ENCODE measurements around the gene KLHL25. TPM values are rescaled to one million over a fixed set of nuclear protein-coding genes. Genes with fewer than 3 reads are reported as not detected.

Gene KLHL25
- total and polyA plus RNA-seq, 2 of the 13 experiments (the other 11 are each of a cell fraction or from before 2014, with no cell fraction given): 3.7 to 8.2 TPM

GRCh38 chr15:85749261-85750151, 45.2 kb downstream of the KLHL25 start:
- H3K36me3 ChIP-seq (replicated peaks in 1 of 2; ENCODE audit: control insufficient read depth in 1 of 2, insufficient read depth in 2 of 2, low read length in 2 of 2): peaks cover 2 to 30% of the 10 kb centered on the region in 2 experiments; a peak in 4 of 5 replicates
- intact Hi-C loops (cut with micrococcal nuclease; ENCODE audit: unreplicated experiment): no loop called here
- no peak overlapping the region for H2AFZ ChIP-seq (ENCODE audit: low read length)
- DNase-seq (ENCODE audit: low spot score) (no peak), FAIRE-seq (no peak), ATAC-seq (no peak)
- H3K27ac ChIP-seq (ENCODE audit: extremely low read length, insufficient read depth, low read length): no peak overlapping the region
- TF ChIP-seq TARDBP (CRISPR knock-in tag; IDR thresholded peaks at IDR 0.05): no peak
- no peak for TF ChIP-seq RFX5 (IDR thresholded peaks at IDR 0.05; ENCODE audit: low read depth, low read length)
- no peak for TF ChIP-seq ZNF558 (CRISPR knock-in tag; IDR thresholded peaks at IDR 0.05; ENCODE audit: borderline replicate concordance)
- no peak for TF ChIP-seq ZC3H13 (CRISPR knock-in tag; IDR thresholded peaks at IDR 0.05)
- no peak for TF ChIP-seq HMGXB4 (CRISPR knock-in tag; IDR thresholded peaks at IDR 0.05; ENCODE audit: borderline replicate concordance in 1 of 2, low read depth in 1 of 2)
- no peak for TF ChIP-seq ZNF564 (CRISPR knock-in tag; IDR thresholded peaks at IDR 0.05)
- no peak for TF ChIP-seq RELA (CRISPR knock-in tag; IDR thresholded peaks at IDR 0.05)
- TF ChIP-seq PRPF4 (IDR thresholded peaks at IDR 0.05; ENCODE audit: low read depth, low read length, poor library complexity, severe bottlenecking): no peak
- TF ChIP-seq NFE2L2 (IDR thresholded peaks at IDR 0.05; ENCODE audit: low read length): no peak
- no peak for TF ChIP-seq ZNF7 (CRISPR knock-in tag; IDR thresholded peaks at IDR 0.05)
- no peak overlapping the region for H3K4me2 ChIP-seq (ENCODE audit: low read depth, low read length)
- H3K27me3 ChIP-seq (ENCODE audit: control insufficient read depth in 1 of 2, insufficient read depth in 2 of 2, low read length in 2 of 2): no peaks in the 10 kb centered on the region
- no peaks in the 10 kb centered on the region for H4K20me1 ChIP-seq (ENCODE audit: insufficient read depth, low read length)
- in situ Hi-C loops (cut with HindIII; ENCODE audit: extremely low pct_ligation_motif_present, low pct_unique_long_range_greater_than_20kb): no loop called here
- H3K9ac ChIP-seq (ENCODE audit: insufficient read depth, low read depth, low read length): no peak overlapping the region
- no peak overlapping the region for H3K4me3 ChIP-seq (replicated peaks in 1 of 3; ENCODE audit: insufficient read depth in 1 of 3, low read depth in 2 of 3, low read length in 3 of 3)
- no TSS peak for BruUV-seq (replicated peaks)
- ChIA-PET CTCF (ENCODE audit: low intra/inter-chr PET ratio, low total read pairs) (no interaction called here), POLR2A (no interaction called here)
- no peaks in the 10 kb centered on the region for H3K9me3 ChIP-seq (ENCODE audit: low read length)
- no peaks in the 10 kb centered on the region for H3K79me2 ChIP-seq (ENCODE audit: insufficient read depth, low read length)
- WGBS (ENCODE audit: low lambda C conversion rate): 96% methylated on average over 20 of the region's 21 CpGs
- H3K4me1 ChIP-seq (ENCODE audit: insufficient read depth, low read length): no peaks in the 10 kb centered on the region

Data from HepG2 (cell line).